Subcutaneous abdominal adipose tissue (tissue), 5 donors: Measurements from ENCODE around the gene SLX4IP.

Source experiments
- H3K27ac ChIP-seq: one replicate; pipeline ENCODE4 v1.7.0; 2013; ENCODE audit warnings: low read depth, mild to moderate bottlenecking, inconsistent platforms, low read length, moderate library complexity
- H3K27me3 ChIP-seq, 5 donors: one replicate each; pipeline ENCODE4 v1.7.0; 2013; ENCODE audit warnings: low read length in 5 of 5, inconsistent platforms in 1 of 5; ENCODE audit not compliant: control insufficient read depth in 5 of 5, insufficient read depth in 4 of 5
- H3K36me3 ChIP-seq, 5 donors: one replicate each; pipeline ENCODE4 v1.7.0; 2013; ENCODE audit warnings: low read length in 5 of 5; ENCODE audit not compliant: control insufficient read depth in 5 of 5, insufficient read depth in 5 of 5
- H3K4me1 ChIP-seq, 5 donors: one replicate each; pipeline ENCODE4 v1.7.0; 2013; ENCODE audit warnings: low read length in 5 of 5, mild to moderate bottlenecking in 3 of 5, moderate library complexity in 1 of 5; ENCODE audit not compliant: control insufficient read depth in 5 of 5, insufficient read depth in 5 of 5
- H3K4me3 ChIP-seq, 5 donors: one replicate each; pipeline ENCODE4 v1.7.0; 2013; ENCODE audit warnings: low read length in 5 of 5, low read depth in 1 of 5
- H3K9ac ChIP-seq, 5 donors: one replicate each; pipeline ENCODE4 v1.7.0; 2013; ENCODE audit warnings: low read length in 5 of 5, mild to moderate bottlenecking in 4 of 5, moderate library complexity in 3 of 5
- H3K9me3 ChIP-seq, 5 donors: one replicate each; pipeline ENCODE4 v1.7.0; 2013; ENCODE audit warnings: low read length in 5 of 5; ENCODE audit not compliant: control insufficient read depth in 5 of 5
- donor health status: healthy.
- donor health status: healthy.
- donor health status: healthy.
- donor health status: healthy.
- donor health status: healthy.

SLX4IP gene

GRCh38 chr20:10673176-10673841 lies 238.2 kb downstream of the SLX4IP start:
- Histone ChIP-seq H3K27ac (peak overlapping the region; percentile 93), H3K9ac (peak overlapping the region in 4 of 5 donors; percentile 82 to 92 (median 88)), H3K9me3 (no peaks in the 10 kb centered on the region), H3K4me3 (peak overlapping the region; percentile 74 to 96 (median 94)), H3K4me1 (peaks cover 7 to 51% (median 41%) of the 10 kb centered on the region in 5 donors), H3K27me3 (no peaks in the 10 kb centered on the region), H3K36me3 (peaks cover 1 to 8% (median 5%) of the 10 kb centered on the region in 5 donors)

- Histone ChIP-seq H3K27me3 (no peaks in the 10 kb centered on the region), H3K4me1 (peaks cover 7 to 50% (median 37%) of the 10 kb centered on the region in 5 donors), H3K4me3 (peak within 1 kb of the TSS; percentile 74 to 96 (median 94)), H3K36me3 (peaks cover 0 to 1% (median under 1%) of the 10 kb centered on the region in 5 donors), H3K27ac (peak within 1 kb of the TSS; percentile 93), H3K9me3 (no peaks in the 10 kb centered on the region), H3K9ac (peak within 1 kb of the TSS in 4 of 5 donors; percentile 82 to 92 (median 88))
Observed at GRCh38 chr20:10673842-10674683, 239.0 kb downstream of the SLX4IP start, which contains the start of gene JAG1. Gene JAG1 (minus strand): TSS chr20:10673999. CDS start chr20:10673530, 469 bp downstream.

- Histone ChIP-seq H3K4me1 (peaks cover 7 to 43% (median 29%) of the 10 kb centered on the region in 5 donors), H3K9ac (peak overlapping the region in 4 of 5 donors; percentile 68 to 92 (median 81)), H3K9me3 (no peaks in the 10 kb centered on the region)
Observed at GRCh38 chr20:10674684-10675449, 239.8 kb downstream of the SLX4IP start.

GRCh38 chr20:10675450-10675848 lies 240.3 kb downstream of the SLX4IP start:
- Histone ChIP-seq H3K27ac (peak overlapping the region; percentile 93), H3K27me3 (no peaks in the 10 kb centered on the region), H3K4me1 (peaks cover 7 to 38% (median 23%) of the 10 kb centered on the region in 5 donors), H3K4me3 (peak overlapping the region in 1 of 5 donors; percentile 81), H3K36me3 (no peaks in the 10 kb centered on the region), H3K9me3 (no peaks in the 10 kb centered on the region), H3K9ac (peak overlapping the region in 1 of 5 donors; percentile 80)

More at GRCh38 chr20:10674684-10675449, 239.8 kb downstream of the SLX4IP start:
- H3K36me3 ChIP-seq, result no peaks in the 10 kb centered on the region
- H3K27ac ChIP-seq, result peak overlapping the region; percentile 93
- no peaks in the 10 kb centered on the region for H3K27me3 ChIP-seq
- peak overlapping the region; percentile 74 to 96 (median 92) for H3K4me3 ChIP-seq

- Histone ChIP-seq H3K27ac (no peak overlapping the region), H3K27me3 (no peaks in the 10 kb centered on the region), H3K9me3 (no peaks in the 10 kb centered on the region), H3K36me3 (no peaks in the 10 kb centered on the region), H3K9ac (no peak overlapping the region), H3K4me1 (peaks cover 3 to 27% (median 13%) of the 10 kb centered on the region in 5 donors), H3K4me3 (no peak overlapping the region)
Observed at GRCh38 chr20:10676518-10676917, 241.4 kb downstream of the SLX4IP start.
